Measurements from ENCODE around the gene CISD3. TPM values are rescaled to one million over a fixed set of nuclear protein-coding genes. Genes with fewer than 3 reads are reported as not detected.

Gene CISD3
- total RNA-seq, 1 experiment from 2014 or later = 6.6 TPM

DNA sequence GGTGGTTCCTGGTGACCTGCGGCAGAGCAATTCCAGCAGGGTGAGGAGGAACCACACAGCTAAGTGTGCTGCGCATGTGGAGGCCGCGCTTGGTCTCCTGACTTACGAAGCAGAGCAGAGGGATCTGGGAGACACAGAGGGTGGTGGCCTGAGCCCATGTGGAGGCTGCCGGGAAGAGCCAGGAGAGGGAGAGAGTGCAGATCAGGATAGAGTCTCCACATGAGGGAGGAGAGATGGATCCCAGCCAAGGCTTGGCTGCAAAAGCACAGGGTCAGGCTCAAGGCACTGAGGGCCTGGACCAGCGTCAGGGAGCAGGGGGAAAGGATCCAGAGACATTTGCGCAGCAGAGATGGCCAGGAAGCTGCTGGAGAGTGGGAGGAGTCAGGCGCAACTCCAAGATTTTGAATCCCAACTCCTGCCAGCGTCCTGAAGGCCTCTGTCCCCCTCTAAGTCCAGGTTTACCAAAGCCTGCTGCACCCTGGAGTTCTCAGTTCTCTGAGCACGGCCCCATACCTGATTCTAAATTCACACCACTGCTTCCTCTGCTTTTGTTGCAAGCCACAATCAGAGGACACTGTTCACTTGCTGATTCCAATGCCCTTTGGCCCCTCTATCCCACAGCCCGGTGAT, 36.3 kb upstream of the CISD3 start:
- H3K36me3 ChIP-seq (ENCODE audit: insufficient read depth, low read length, poor library complexity, severe bottlenecking) = no peaks in the 10 kb centered on the region
- CTCF ChIA-PET = no interaction called here
- no peak overlapping the region for H3K4me3 ChIP-seq (ENCODE audit: low read depth, low read length, poor library complexity, severe bottlenecking)
- H3K27me3 ChIP-seq (replicated peaks; ENCODE audit: insufficient read depth, low read depth, low read length, poor library complexity) = no peaks in the 10 kb centered on the region
- peaks cover 12% of the 10 kb centered on the region for H3K4me1 ChIP-seq (ENCODE audit: insufficient read depth, low read length, poor library complexity, severe bottlenecking)
- no peak for DNase-seq (ENCODE audit: low spot score)
- no peak overlapping the region for H3K27ac ChIP-seq (ENCODE audit: low read depth, low read length, poor library complexity, severe bottlenecking)
- intact Hi-C loops (cut with micrococcal nuclease; ENCODE audit: unreplicated experiment) = no loop called here
- H3K9me3 ChIP-seq (ENCODE audit: low read depth, low read length, poor library complexity, severe bottlenecking) = no peaks in the 10 kb centered on the region
- BruUV-seq (replicated peaks) = no TSS peak
- POLR2A ChIA-PET (ENCODE audit: low non-redundant PET) = no interaction called here
- TF ChIP-seq EZH2 (IDR thresholded peaks at IDR 0.05; ENCODE audit: borderline replicate concordance, low read depth, low read length, poor library complexity, severe bottlenecking) = no peak
- TF ChIP-seq, protein P1, sequence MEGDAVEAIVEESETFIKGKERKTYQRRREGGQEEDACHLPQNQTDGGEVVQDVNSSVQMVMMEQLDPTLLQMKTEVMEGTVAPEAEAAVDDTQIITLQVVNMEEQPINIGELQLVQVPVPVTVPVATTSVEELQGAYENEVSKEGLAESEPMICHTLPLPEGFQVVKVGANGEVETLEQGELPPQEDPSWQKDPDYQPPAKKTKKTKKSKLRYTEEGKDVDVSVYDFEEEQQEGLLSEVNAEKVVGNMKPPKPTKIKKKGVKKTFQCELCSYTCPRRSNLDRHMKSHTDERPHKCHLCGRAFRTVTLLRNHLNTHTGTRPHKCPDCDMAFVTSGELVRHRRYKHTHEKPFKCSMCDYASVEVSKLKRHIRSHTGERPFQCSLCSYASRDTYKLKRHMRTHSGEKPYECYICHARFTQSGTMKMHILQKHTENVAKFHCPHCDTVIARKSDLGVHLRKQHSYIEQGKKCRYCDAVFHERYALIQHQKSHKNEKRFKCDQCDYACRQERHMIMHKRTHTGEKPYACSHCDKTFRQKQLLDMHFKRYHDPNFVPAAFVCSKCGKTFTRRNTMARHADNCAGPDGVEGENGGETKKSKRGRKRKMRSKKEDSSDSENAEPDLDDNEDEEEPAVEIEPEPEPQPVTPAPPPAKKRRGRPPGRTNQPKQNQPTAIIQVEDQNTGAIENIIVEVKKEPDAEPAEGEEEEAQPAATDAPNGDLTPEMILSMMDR (conservative IDR thresholded peaks at IDR 0.05; ENCODE audit: low read depth, low read length) = no peak

DNA sequence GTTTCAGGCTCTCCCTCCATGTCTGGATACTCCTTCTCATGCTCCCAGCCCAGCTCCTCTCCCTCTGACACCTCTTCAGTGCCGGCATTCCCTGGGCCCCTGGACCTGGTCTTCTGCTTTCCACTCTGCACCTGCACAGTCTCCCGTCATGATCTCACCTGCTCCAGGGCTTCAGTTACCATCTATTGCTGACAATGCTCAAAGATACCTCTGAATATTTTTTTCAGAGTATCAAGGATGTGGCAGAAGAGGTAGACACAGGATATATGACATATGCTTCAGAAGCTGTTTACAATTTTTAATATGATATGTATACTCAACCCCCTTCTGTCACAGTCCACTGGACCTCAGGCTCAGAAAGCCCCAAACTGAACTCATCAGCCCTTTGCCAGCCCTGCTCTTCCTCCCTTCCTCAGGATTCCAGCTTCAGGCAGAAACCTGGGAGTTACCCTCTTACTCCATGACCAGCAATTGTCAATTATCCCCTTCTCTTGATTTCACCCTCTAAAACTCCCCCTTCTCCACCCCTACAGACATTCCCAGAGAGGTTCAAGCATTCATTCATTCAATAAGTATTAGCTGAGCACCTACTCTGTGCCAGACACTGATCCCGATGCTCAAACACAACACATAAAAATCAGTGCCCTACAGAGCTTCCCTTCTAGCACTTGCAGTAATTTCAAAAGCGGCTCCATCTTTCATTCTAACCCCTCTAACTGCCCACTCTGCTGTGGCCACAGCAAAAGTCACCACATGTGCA, 32.9 kb upstream of the CISD3 start:
- POLR2A ChIA-PET (ENCODE audit: low non-redundant PET) = no interaction called here
- H3K27ac ChIP-seq (ENCODE audit: low read depth, low read length, poor library complexity, severe bottlenecking) = no peak overlapping the region
- no peak for TF ChIP-seq EZH2 (IDR thresholded peaks at IDR 0.05; ENCODE audit: borderline replicate concordance, low read depth, low read length, poor library complexity, severe bottlenecking)
- TF ChIP-seq, protein P1 (conservative IDR thresholded peaks at IDR 0.05; ENCODE audit: low read depth, low read length) = no peak
- no peaks in the 10 kb centered on the region for H3K9me3 ChIP-seq (ENCODE audit: low read depth, low read length, poor library complexity, severe bottlenecking)
- CTCF ChIA-PET = interaction anchor here (0.7 kb wide), 1 partner anchor 367 kb away, joined by 10 read pairs; no protein-coding TSS in a partner anchor
- DNase-seq (ENCODE audit: low spot score) = no peak
- intact Hi-C loops (cut with micrococcal nuclease; ENCODE audit: unreplicated experiment) = no loop called here
- BruUV-seq (replicated peaks) = no TSS peak
- no peaks in the 10 kb centered on the region for H3K27me3 ChIP-seq (replicated peaks; ENCODE audit: insufficient read depth, low read depth, low read length, poor library complexity)
- H3K4me3 ChIP-seq (ENCODE audit: low read depth, low read length, poor library complexity, severe bottlenecking) = no peak overlapping the region
- no peaks in the 10 kb centered on the region for H3K36me3 ChIP-seq (ENCODE audit: insufficient read depth, low read length, poor library complexity, severe bottlenecking)
- H3K4me1 ChIP-seq (ENCODE audit: insufficient read depth, low read length, poor library complexity, severe bottlenecking) = no peaks in the 10 kb centered on the region

DNA sequence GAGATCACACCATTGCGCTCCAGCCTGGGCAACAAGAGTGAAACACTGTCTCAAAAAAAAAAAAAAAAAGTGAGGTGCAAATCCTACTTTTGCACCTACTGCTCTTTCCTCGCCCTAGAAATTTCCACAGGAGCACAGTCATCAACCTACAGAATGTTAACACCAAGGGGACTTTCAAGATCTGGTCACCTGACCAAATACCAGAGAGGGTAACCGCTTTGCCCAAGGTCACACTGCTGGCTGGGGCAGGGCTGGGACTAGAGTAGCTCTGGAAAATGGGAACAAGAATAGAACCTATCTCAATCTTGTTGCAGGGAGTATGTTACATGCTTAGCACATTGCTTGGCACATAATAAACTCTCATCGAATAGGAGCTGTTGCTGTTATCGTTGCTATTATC, 31.4 kb upstream of the CISD3 start:
- ChIA-PET POLR2A (ENCODE audit: low non-redundant PET) (no interaction called here), CTCF (no interaction called here)
- intact Hi-C loops (cut with micrococcal nuclease; ENCODE audit: unreplicated experiment) = no loop called here
- Histone ChIP-seq H3K4me1 (ENCODE audit: insufficient read depth, low read length, poor library complexity, severe bottlenecking) (no peaks in the 10 kb centered on the region), H3K9me3 (ENCODE audit: low read depth, low read length, poor library complexity, severe bottlenecking) (no peaks in the 10 kb centered on the region), H3K27ac (ENCODE audit: low read depth, low read length, poor library complexity, severe bottlenecking) (no peak overlapping the region), H3K4me3 (ENCODE audit: low read depth, low read length, poor library complexity, severe bottlenecking) (no peak overlapping the region), H3K27me3 (replicated peaks; ENCODE audit: insufficient read depth, low read depth, low read length, poor library complexity) (no peaks in the 10 kb centered on the region), H3K36me3 (ENCODE audit: insufficient read depth, low read length, poor library complexity, severe bottlenecking) (no peaks in the 10 kb centered on the region)
- no TSS peak for BruUV-seq (replicated peaks)
- TF ChIP-seq, protein P1 (conservative IDR thresholded peaks at IDR 0.05; ENCODE audit: low read depth, low read length) = no peak
- no peak for TF ChIP-seq EZH2 (IDR thresholded peaks at IDR 0.05; ENCODE audit: borderline replicate concordance, low read depth, low read length, poor library complexity, severe bottlenecking)
- DNase-seq (ENCODE audit: low spot score) = no peak

All from A673 (cell line).